GM21723 (cell line): ENCODE data around the gene INSYN2A.

Experiments
- ATAC-seq: cut with Tn5 transposase; IDR thresholded peaks from one replicate; pipeline ENCODE4 v1.9.1; 2021; ENCODE audit warnings: mild to moderate bottlenecking, moderate library complexity; ENCODE audit not compliant: unreplicated experiment

The INSYN2A gene

DNA sequence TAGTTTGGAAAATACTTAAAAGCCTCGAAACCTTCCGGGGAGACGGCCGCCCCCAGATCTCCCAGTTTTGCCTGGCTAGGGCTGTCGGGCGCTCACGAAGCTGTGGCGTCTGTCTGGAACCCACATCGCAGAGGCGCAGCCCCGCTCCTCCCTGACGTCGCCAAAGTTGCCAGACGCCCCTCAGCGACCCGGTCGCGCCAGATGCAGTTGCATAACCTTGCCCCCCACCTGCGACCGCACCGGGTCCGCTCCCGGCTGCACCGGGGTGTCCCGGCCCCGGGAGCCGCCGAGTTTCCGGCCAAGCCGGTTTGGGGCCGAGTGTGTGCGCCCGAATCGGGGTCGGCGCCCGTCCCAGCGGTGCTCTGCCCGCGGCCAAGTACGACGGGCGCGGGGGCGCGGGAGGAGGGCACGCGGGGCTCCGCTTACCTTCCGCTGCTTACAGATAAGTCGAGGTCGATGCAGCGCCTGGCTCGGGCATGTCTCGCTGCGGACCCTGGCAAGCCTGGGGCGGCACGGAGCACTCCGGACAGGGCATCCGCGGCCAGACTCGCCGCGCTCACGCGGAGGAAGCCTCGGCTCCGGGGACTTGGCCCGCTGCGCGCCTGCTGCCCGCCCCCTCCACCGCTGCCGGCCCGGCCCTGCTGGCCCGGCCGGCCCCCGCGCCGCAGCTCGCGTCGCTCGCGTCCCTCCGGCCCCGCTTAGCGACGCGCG is 665 bp downstream of the INSYN2A start:
- ATAC-seq = no peak

DNA sequence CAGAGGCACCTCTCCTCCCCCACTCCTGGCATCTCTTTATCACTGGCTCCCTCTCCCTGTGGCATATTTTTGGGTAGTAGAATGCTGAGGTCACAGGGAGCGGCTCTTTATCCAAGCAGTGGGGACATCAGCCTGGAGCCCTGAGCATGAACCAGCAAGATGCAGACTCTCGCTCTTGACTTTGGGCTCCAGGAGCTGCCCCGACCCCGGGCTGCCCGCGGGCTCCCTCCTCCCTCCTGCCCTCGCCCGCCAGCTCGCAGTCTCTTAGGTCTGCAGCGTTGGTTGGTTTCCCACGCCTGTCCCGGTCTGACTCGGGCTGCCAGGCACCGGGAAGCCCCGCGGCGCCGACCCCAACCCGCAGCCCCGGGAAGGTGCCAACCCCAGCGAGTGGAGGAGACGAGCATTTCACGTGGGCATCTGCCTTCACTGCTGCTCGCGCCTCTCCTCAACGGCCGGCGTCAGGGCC is 1.3 kb downstream of the INSYN2A start:
- ATAC-seq = no peak

GRCh38 chr10:127194599-127194998 is 1.8 kb downstream of the INSYN2A start:
- ATAC-seq = no peak

GRCh38 chr10:127194111-127194510 is 2.3 kb downstream of the INSYN2A start:
- ATAC-seq = no peak

DNA sequence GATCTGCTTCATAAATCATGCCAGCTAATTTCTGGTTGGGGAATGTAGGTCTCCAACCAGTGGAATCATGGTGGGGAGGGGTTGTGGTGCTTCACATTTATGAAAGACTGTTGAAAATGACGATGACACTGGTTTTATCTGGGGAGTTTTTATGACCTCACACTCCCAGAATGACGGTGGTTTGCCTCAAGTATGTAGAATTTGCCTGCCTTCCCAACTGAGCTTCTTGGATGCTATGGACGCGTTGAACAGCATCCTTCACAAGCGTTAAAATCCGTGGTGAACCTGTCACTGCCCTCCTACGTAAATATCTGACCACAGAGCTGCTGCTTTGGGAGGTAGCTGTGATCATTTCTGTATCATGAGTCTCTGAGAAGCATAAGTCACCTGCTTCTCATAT is 3.3 kb downstream of the INSYN2A start:
- ATAC-seq = no peak

GRCh38 chr10:127190427-127190826 is 6.0 kb downstream of the INSYN2A start:
- no peak for ATAC-seq

- no peak for ATAC-seq
Measured at GRCh38 chr10:127189226-127189625, 7.2 kb downstream of the INSYN2A start.

GRCh38 chr10:127186813-127187212 is 9.6 kb downstream of the INSYN2A start:
- no peak for ATAC-seq

DNA sequence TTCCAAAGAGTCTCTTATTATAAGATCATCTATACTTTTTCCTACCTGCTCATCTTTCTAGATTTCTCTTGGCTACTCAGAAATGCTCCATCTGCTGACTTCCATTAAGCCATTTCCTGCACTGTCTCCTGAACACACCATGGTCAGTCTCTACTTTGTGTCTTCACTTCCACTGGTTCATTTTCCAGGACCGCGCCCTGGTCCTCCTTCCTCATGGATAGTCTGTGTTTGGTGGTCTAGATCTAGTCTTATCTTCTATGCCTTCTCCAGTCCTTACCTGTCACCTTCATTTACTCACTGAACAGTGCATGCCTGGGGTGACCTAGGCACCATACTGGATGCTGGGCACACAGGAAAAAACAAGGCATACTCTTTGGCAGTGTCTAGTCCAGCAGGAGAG is 11.8 kb downstream of the INSYN2A start:
- ATAC-seq = no peak

- no peak for ATAC-seq
Measured at GRCh38 chr10:127182161-127182560, 14.2 kb downstream of the INSYN2A start.

- ATAC-seq = no peak
Measured at GRCh38 chr10:127179612-127180250, 16.7 kb downstream of the INSYN2A start.

GRCh38 chr10:127176649-127177048 is 19.7 kb downstream of the INSYN2A start:
- no peak for ATAC-seq

GRCh38 chr10:127175357-127176110 is 20.9 kb downstream of the INSYN2A start:
- ATAC-seq = no peak

DNA sequence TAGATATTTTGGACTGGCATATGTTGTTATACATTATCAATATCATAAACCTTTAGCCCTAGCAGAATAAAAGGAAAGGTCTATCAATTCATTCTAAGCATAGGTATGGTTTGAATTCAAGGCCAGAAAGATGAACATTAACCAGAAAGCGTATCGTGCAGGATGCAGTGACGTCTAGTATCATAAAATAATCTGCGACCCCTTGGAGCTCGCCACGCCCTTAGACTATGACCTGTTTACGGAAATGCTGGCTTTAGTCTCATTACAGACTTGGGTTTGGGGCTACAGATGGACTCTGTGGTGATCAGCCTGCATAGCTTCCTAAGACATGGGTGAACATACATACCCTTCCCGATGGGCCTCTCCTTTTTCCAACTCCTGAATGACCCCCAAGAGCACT is 21.5 kb downstream of the INSYN2A start:
- ATAC-seq = no peak

GRCh38 chr10:127168261-127168660 is 28.1 kb downstream of the INSYN2A start:
- ATAC-seq = no peak

DNA sequence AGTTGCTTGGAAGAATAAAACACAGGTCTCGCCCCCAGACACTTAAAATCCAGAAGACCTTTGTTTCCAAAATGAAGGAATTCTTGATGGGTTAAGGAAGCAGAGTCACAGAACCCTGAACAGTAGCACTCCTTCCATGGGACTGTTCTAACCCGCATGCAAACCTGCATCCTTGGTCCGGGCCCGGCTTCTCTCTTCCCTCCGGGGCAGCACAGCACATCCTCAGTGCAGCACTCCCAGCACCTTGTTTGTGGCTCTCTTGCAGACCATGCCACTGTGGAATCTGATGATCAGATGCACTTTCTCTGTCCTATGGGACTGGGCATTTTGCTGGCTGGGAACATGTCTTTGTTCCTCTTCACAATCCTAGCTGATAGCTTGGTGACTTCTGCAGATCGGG is 33.5 kb downstream of the INSYN2A start:
- no peak for ATAC-seq

- ATAC-seq = no peak
Measured at GRCh38 chr10:127161482-127161881, 34.9 kb downstream of the INSYN2A start.

GRCh38 chr10:127159648-127160245 is 36.6 kb downstream of the INSYN2A start:
- ATAC-seq = no peak

GRCh38 chr10:127158662-127159061 is 37.7 kb downstream of the INSYN2A start:
- ATAC-seq = no peak

DNA sequence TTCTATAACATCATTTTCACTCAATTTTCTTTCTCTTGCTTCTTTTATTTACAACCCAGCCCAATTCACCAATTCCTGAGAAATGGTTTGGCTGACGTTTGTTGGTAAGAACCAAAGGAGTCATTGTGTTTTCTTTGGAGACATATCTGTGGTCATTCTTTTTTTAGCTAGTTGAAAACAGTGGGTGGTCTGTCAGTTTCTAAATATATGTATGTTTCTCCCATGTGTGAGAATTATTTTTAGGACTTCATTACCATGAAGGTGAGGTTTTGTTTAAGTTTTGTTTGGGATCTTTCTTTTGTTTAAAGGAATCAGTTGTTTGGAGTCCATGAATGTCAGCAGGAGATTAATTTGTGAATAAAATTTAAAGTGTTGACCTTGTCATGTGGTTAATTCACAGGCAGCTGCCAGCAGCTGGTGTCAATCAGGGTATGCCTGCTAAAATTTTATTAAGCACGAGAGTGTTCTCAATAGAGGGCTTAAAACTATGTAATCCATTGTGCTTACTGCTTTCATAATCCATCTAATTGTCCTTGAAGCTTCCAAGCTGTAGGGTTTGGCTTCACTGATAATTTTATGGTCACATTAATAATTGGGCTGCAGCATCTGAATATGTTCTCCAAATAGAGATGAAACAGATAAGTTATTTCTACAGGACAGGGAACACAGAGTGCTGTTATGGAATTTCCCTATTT is 38.7 kb downstream of the INSYN2A start:
- ATAC-seq = no peak

DNA sequence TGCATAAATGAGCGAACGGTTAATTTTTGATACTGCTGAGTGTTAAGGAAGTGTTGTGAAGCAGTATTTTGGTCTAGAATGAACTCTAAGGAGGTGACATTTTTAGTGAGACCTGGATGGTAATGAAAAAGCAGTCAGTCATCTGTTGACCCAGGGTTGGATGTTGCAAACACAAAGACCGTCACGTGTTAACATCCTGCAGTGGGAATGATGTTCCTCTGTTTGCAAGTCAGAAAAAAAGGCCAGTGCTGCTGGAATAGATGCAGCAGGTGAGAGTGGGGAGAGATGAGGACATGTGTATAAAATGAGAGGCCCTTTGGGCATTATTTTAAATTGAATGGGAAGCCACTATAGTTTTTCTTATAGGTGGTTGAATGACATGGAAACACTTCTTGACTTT is 39.3 kb downstream of the INSYN2A start:
- no peak for ATAC-seq
